ENCODE measurements around the gene NPAS2. TPM values are rescaled to one million over a fixed set of nuclear protein-coding genes. Genes with fewer than 3 reads are reported as not detected.

NPAS2 gene
- total RNA-seq, 1 experiment from 2014 or later, result 20.4 TPM

DNA sequence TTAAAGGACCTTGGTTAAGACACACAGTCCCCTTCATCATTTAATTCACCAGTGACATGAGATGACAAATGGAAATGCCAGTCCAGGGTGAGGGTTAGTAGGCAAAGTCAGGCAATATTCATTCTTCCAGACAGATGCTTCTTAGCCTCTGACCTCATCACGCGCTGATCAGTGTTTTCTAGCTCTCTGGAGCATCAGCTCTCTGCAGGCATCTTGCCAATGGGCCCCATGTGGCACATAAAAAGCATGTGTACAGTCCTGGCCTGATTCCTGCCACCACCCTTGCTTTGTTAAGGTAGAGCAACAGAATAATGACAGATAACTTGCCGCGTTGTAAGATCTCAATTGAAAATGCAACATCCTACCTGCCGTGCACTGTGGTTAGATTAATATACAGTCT is 20.3 kb upstream of the NPAS2 start:
- Histone ChIP-seq H3K4me3 (replicated peaks in 1 of 2; ENCODE audit: low read depth in 1 of 2, low read length in 2 of 2) (no peak overlapping the region), H3K4me2 (ENCODE audit: low read length) (no peak overlapping the region), H3K27ac (ENCODE audit: low read depth, low read length) (no peak overlapping the region), H3K79me2 (ENCODE audit: insufficient read depth, low read length) (no peaks in the 10 kb centered on the region), H3K9me3 (ENCODE audit: control insufficient read depth in 1 of 2, insufficient read depth in 1 of 2, low read depth in 1 of 2, low read length in 2 of 2) (no peaks in the 10 kb centered on the region), H2AFZ (ENCODE audit: low read depth, low read length, poor library complexity, severe bottlenecking) (no peak overlapping the region), H3K9ac (ENCODE audit: low read length) (no peak overlapping the region), H3K4me1 (ENCODE audit: control insufficient read depth in 1 of 2, insufficient read depth in 2 of 2, low read length in 2 of 2) (peaks cover 0 to 2% of the 10 kb centered on the region in 2 experiments; a peak in 3 of 4 replicates), H3K36me3 (ENCODE audit: control insufficient read depth in 1 of 2, insufficient read depth in 2 of 2, low read length in 2 of 2) (no peaks in the 10 kb centered on the region), H3K9me2 (ENCODE audit: insufficient read depth) (no peaks in the 10 kb centered on the region), H3K27me3 (ENCODE audit: insufficient read depth, low read length) (no peaks in the 10 kb centered on the region), H4K20me1 (ENCODE audit: insufficient read depth) (no peaks in the 10 kb centered on the region)
- ChIA-PET RAD21 (ENCODE audit: low non-redundant PET in 1 of 2, low total read pairs in 2 of 2, uncharacterized antibody in 2 of 2, unreplicated experiment in 2 of 2) (no interaction called here), CTCF (no interaction called here), POLR2A (no interaction called here)
- no TSS peak for BruUV-seq (replicated peaks)
- intact Hi-C loops (cut with micrococcal nuclease), result no loop called here
- TF ChIP-seq CEBPB (IDR thresholded peaks at IDR 0.05; ENCODE audit: low read depth), result no peak
- TF ChIP-seq ZFX (IDR thresholded peaks at IDR 0.05), result no peak
- TF ChIP-seq CTCF (IDR thresholded peaks at IDR 0.05 in 2 of 3, conservative IDR thresholded peaks at IDR 0.05 in 1 of 3; ENCODE audit: borderline replicate concordance in 1 of 3, insufficient read depth in 1 of 3, low read depth in 2 of 3, low read length in 2 of 3), result no peak
- no peak for TF ChIP-seq FOSL1 (IDR thresholded peaks at IDR 0.05; ENCODE audit: low read depth)
- no peak for TF ChIP-seq EZH2 (IDR thresholded peaks at IDR 0.05)
- TF ChIP-seq ZBTB33 (IDR thresholded peaks at IDR 0.05; ENCODE audit: extremely low read depth, insufficient replicate concordance, low read length), result no peak
- TF ChIP-seq, protein P1, sequence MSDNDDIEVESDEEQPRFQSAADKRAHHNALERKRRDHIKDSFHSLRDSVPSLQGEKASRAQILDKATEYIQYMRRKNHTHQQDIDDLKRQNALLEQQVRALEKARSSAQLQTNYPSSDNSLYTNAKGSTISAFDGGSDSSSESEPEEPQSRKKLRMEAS (IDR thresholded peaks at IDR 0.05), result no peak
- no peak for TF ChIP-seq REST (IDR thresholded peaks at IDR 0.05; ENCODE audit: low read depth)
- no peak for TF ChIP-seq POLR2A (IDR thresholded peaks at IDR 0.05; ENCODE audit: borderline replicate concordance, extremely low read depth, insufficient read depth, insufficient read length)
- TF ChIP-seq POLR2AphosphoS5 (IDR thresholded peaks at IDR 0.05; ENCODE audit: low read depth, low read length), result no peak
- no peak for TF ChIP-seq JUND (IDR thresholded peaks at IDR 0.05)
- no peak for TF ChIP-seq SP1 (IDR thresholded peaks at IDR 0.05; ENCODE audit: low read depth)
- no peak for TF ChIP-seq EZH2phosphoT487 (IDR thresholded peaks at IDR 0.05; ENCODE audit: borderline replicate concordance)
- TF ChIP-seq ZNF274 (IDR thresholded peaks at IDR 0.05; ENCODE audit: low read depth, low read length), result no peak
- TF ChIP-seq, protein P2, sequence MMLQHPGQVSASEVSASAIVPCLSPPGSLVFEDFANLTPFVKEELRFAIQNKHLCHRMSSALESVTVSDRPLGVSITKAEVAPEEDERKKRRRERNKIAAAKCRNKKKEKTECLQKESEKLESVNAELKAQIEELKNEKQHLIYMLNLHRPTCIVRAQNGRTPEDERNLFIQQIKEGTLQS (IDR thresholded peaks at IDR 0.05), result no peak
- no peak for TF ChIP-seq CBX3 (IDR thresholded peaks at IDR 0.05; ENCODE audit: low read depth)
- no peak for TF ChIP-seq SRF (IDR thresholded peaks at IDR 0.05; ENCODE audit: low read depth)
- no peak for TF ChIP-seq ELF1 (IDR thresholded peaks at IDR 0.05; ENCODE audit: borderline replicate concordance, low read depth)
- TF ChIP-seq SIN3A (IDR thresholded peaks at IDR 0.05; ENCODE audit: low read depth), result no peak
- ATAC-seq, result no peak
- no peak for DNase-seq (ENCODE audit: low read depth, low spot score)

Data from HCT116 (cell line).